Pulmonary artery endothelial cell (primary cell): Measurements from ENCODE around the gene ADCY2. TPM values are rescaled to one million over a fixed set of nuclear protein-coding genes. Genes with fewer than 3 reads are reported as not detected.

Source experiments
- DNase-seq: peaks from one replicate; pipeline ENCODE4 v3.0.0-alpha.2; 2011; ENCODE audit warnings: low read depth, low spot score
- total RNA-seq: library from RNA; depleted of rRNA; stranded (reverse); fragments of >200 nt; gene quantifications from 2 replicates; pipeline ENCODE4 v1.2.3, GENCODE V29; 2014

ADCY2 gene
- total RNA-seq, 1 donor from 2014 or later: not detected

- no peak for DNase-seq
Observed at GRCh38 chr5:7437836-7438235, 41.9 kb downstream of the ADCY2 start.

GRCh38 chr5:7445068-7445467, 49.1 kb downstream of the ADCY2 start:
- no peak for DNase-seq

DNA sequence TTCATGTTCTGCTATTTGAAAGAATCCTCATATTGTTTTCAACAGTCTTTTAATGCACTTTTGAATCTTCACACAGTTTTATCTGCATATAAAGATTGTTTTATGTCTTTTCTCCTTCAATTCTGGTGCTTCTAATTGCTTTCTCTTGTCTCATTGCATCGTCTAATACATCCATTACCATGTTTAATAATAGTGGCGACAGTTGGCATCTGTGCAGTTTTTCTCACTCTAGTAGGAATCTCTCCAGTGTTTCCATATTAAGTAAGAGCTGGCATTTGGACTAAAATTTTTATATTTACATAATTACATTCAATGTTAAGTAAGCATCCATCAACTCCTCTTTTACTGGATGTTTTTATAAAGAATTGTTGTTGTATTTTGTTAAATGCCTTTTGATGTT, 49.9 kb downstream of the ADCY2 start:
- no peak for DNase-seq

- DNase-seq: no peak
Observed at GRCh38 chr5:7446913-7447312, 51.0 kb downstream of the ADCY2 start.

GRCh38 chr5:7453947-7454346, 58.0 kb downstream of the ADCY2 start:
- no peak for DNase-seq

DNA sequence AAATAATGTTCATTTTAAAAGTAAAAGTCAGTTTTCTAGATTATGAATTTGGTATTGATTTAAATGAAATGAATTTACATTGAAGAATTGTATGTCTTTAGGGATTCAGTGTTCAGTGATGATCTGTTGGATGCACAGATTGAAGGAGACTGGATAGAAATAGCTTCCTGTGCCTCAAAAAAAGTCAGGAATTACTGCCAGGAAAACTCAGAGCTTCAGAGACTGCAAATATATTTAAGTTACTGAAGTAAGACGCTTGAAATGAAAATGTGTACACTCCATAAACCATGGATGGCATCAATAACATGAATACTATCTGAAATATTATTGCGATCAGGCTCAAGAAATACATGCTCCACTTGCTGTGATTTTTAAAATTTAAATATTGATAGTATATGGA, 60.3 kb downstream of the ADCY2 start:
- no peak for DNase-seq

GRCh38 chr5:7461371-7461770, 65.4 kb downstream of the ADCY2 start:
- DNase-seq: no peak

GRCh38 chr5:7462758-7463157, 66.8 kb downstream of the ADCY2 start:
- no peak for DNase-seq

DNA sequence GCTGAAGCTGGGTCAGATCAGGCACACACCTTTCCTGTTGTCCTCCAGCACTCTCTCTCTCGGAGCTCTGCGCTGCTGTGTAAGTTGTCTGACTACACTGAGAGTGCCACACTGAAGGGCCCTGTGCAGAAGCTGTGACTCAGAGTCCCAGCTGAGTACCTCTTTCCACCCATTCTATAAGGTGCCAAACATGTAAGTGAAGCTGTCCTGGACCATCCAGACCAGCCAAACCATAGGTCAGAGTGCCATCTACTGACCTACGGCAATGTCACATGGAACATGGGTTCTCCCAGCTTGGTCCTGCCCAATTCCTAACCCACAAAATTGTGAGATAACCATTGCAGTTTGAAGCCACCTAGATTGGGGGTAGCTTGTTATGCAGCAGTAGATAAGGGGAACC, 68.2 kb downstream of the ADCY2 start:
- no peak for DNase-seq

GRCh38 chr5:7467179-7467578, 71.2 kb downstream of the ADCY2 start:
- DNase-seq: no peak

GRCh38 chr5:7468742-7469141, 72.8 kb downstream of the ADCY2 start:
- no peak for DNase-seq

- no peak for DNase-seq
Observed at GRCh38 chr5:7471710-7472109, 75.8 kb downstream of the ADCY2 start.

DNA sequence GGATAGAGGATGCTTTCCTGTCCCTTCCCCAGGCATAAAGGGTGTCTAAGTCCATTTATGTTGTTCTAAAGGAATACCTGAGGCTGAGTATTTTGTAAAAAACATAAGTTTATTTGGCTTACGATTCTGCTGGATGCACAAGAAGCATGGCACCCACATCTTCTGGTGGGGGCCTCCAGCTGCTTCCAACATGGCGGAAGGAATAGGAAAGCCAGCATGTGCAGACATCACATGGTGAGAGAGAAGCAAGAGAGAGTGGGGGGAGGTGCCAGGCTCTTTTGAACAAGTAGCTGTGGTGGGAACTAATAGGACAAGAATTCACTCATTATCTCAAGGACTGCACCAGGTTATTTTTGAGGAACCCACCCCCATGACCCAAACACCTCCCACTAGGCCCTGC, 77.2 kb downstream of the ADCY2 start:
- DNase-seq: no peak

DNA sequence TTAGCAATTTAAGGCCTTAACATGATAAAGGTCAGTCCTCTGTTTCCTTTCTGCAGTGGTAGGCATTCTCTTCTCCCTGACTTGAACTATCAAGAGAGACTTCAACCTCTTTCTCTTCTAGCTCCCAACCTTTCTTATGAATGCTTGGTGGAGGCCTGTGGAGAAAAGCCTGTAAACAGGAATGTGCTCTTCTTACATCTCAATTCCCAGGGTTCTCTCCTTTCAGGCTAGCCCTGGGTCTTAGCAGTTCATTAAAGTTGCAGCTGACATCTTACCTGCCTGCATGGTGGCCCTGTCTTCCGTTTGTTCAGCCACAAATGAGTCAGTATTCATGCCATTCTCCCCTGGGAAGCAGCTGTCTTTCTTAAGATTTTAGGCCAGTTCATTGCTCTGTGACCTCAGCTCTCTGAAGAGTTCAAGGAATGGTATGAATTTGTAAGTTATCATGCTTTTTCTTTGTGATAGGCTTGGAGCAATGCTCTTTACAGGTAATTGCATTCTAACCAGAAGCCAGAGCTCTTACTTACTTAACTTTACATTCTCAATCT, 77.8 kb downstream of the ADCY2 start:
- DNase-seq: no peak

- no peak for DNase-seq
Observed at GRCh38 chr5:7474821-7475403, 79.0 kb downstream of the ADCY2 start.

- no peak for DNase-seq
Observed at GRCh38 chr5:7478459-7478858, 82.5 kb downstream of the ADCY2 start.

DNA sequence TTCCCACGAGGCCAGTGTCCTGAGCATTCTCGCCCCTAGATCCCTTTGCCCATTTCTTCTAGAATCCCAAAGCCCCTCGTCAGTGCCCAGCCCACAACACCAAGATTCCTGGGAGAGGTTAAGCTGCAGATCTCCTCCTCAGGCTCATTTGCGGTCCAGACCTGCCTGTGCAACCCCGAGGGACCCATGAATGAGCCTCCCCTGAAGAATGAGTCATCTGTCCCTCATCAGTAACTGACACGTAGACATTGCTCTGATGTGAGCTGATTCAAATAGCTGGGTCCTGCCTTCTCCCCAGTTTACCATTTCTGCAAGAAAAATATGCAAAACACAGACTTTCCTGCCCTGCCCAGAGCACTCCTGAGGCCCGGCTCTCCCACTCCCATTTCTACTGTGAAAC, 92.8 kb downstream of the ADCY2 start:
- no peak for DNase-seq

- no peak for DNase-seq
Observed at GRCh38 chr5:7492371-7492770, 96.4 kb downstream of the ADCY2 start.

- no peak for DNase-seq
Observed at GRCh38 chr5:7493081-7493480, 97.1 kb downstream of the ADCY2 start.

DNA sequence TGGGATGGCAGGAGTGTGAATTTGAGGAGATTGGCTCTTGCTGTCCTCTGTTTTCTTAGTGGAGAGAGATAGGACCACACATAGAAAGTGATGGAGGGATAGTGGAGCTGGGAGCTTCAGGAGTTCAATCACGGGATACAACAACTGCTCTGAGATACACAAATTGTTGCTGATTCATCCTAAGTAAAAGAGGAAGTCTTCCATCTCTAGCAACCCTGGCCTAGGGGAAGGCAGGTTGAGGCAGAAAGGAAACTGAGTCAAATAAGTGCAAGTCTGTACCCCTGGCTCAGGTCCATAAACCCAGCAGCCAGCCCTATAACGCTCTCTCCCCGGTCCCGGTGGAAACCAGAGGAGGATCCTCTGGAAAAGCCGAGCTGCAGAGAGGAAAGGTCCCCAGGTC, 97.7 kb downstream of the ADCY2 start:
- DNase-seq: no peak

GRCh38 chr5:7494481-7495130, 98.7 kb downstream of the ADCY2 start:
- DNase-seq: no peak

DNA sequence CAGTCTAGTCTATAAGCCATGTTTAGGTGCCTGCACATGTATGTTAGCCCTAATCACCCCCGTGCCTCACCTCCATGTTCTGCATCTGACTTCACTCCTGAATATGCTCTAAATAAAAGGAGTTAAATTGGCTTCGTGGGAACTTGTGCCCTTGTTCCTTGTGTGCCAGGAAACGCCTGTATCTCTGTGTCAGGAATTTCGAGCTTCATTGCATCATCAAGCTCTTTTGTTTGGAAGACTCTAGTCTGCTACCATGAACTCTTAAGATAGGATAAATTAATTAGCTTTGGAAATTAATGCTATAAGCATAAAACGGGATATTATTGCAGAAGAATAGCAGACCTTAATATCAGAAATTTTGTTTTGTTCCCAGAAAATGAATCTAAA, 99.2 kb downstream of the ADCY2 start:
- no peak for DNase-seq

DNA sequence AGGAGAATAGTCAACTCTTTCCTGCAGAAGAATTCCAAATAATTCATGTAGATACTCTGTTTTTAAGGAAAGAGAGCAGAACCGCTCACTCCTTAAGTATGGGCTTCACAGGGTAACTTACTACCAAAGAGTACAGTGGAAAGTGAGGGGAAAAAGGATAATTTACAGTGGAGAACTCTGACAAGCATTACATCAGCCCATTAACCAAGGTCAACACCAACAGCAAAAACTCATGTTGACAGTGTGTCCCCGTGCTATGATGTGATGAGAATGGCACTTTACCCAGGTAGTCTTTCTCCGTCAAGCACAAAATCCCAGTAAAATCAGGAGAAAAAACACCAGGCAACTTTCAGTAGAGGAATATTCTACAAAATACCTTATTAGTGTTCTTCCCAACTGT, 104.3 kb downstream of the ADCY2 start:
- DNase-seq: no peak
